Left cardiac atrium (tissue), 4 donors: ENCODE data around the gene MUC12. TPM values are rescaled to one million over a fixed set of nuclear protein-coding genes. Genes with fewer than 3 reads are reported as not detected.
"Not testable (repeated sequence)": the region's sequence is repeated elsewhere in the genome, so short reads cannot be mapped to it uniquely, and the experiment has no call there.

Source experiments
- ATAC-seq, 2 donors: fragments of 200-7000 bp; cut with Tn5 transposase; one replicate each; pipeline ENCODE4 v1.9.1; 2020; ENCODE audit warnings: mild to moderate bottlenecking in 2 of 2, moderate library complexity in 2 of 2
- DNase-seq: peaks from one replicate; pipeline ENCODE4 v3.0.0-alpha.2; 2020
- intact Hi-C, 2 donors: fragments of 100-400 bp; cut with DNase I; formaldehyde crosslinking; loops; one replicate each; pipeline versions ENCODE4 v1.14.1 to v1.15.1; 2022 to 2023
- total RNA-seq, 2 donors: library from RNA; stranded (reverse); fragmentation: NEBNext Ultra II Directional; extraction: Animal tissue kit (Norgen Biotek cat#: 25700); gene quantifications; one replicate each; pipeline ENCODE4 v1.2.1, GENCODE V29; 2021
- donor health status: DM: no; HTN: yes; CAD: no.
- donor health status: DM: no; HTN: yes; CAD: no; lungs with severe emphysema.
- donor health status: DM: yes; HTN: yes; CAD: no.
- donor health status: Dilated cardiomyopathy.

The MUC12 gene
- total RNA-seq, 2 donors from 2014 or later, result 0.35 to 0.39 TPM

- ATAC-seq (no peak), DNase-seq (no peak)
- intact Hi-C loops, result no loop called here
Observed at GRCh38 chr7:100978300-100978699, 8.9 kb downstream of the MUC12 start.

- DNase-seq (no peak), ATAC-seq (peak in 1 of 2 donors; percentile 75)
- intact Hi-C loops, result no loop called here
Observed at GRCh38 chr7:100983451-100984187, 14.3 kb downstream of the MUC12 start.

GRCh38 chr7:100984241-100984918 lies 15.0 kb downstream of the MUC12 start:
- intact Hi-C loops, DNase-seq, ATAC-seq: not testable (repeated sequence)

GRCh38 chr7:100985033-100985797 lies 15.8 kb downstream of the MUC12 start:
- ATAC-seq, DNase-seq, intact Hi-C loops: not testable (repeated sequence)

DNA sequence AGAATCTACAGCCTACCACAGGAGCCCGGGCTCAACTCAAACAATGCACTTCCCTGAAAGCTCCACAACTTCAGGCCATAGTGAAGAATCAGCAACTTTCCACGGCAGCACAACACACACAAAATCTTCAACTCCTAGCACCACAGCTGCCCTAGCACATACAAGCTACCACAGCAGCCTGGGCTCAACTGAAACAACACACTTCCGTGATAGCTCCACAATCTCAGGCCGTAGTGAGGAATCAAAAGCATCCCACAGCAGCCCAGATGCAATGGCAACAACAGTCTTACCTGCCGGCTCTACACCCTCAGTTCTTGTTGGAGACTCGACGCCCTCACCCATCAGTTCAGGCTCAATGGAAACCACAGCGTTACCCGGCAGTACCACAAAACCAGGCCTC lies 22.3 kb downstream of the MUC12 start:
- no peak for DNase-seq
- intact Hi-C loops, result no loop called here
- ATAC-seq, result no peak

- intact Hi-C loops, ATAC-seq, DNase-seq: not testable (repeated sequence)
Observed at GRCh38 chr7:100992280-100992679, 22.9 kb downstream of the MUC12 start.

GRCh38 chr7:100994671-100995070 lies 25.3 kb downstream of the MUC12 start:
- ATAC-seq, intact Hi-C loops, DNase-seq: not testable (repeated sequence)

DNA sequence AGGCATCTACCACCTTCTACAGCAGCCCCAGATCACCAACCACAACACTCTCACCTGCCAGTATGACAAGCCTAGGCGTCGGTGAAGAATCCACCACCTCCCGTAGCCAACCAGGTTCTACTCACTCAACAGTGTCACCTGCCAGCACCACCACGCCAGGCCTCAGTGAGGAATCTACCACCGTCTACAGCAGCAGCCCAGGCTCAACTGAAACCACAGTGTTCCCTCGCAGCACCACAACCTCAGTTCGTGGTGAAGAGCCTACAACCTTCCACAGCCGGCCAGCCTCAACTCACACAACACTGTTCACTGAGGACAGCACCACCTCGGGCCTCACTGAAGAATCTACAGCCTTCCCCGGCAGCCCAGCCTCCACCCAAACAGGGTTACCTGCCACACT lies 29.2 kb downstream of the MUC12 start:
- DNase-seq, ATAC-seq, intact Hi-C loops: not testable (repeated sequence)

GRCh38 chr7:100999334-100999733 lies 30.0 kb downstream of the MUC12 start:
- ATAC-seq, result peak in 1 of 2 donors; percentile 44
- DNase-seq, intact Hi-C loops: not testable (repeated sequence)

DNA sequence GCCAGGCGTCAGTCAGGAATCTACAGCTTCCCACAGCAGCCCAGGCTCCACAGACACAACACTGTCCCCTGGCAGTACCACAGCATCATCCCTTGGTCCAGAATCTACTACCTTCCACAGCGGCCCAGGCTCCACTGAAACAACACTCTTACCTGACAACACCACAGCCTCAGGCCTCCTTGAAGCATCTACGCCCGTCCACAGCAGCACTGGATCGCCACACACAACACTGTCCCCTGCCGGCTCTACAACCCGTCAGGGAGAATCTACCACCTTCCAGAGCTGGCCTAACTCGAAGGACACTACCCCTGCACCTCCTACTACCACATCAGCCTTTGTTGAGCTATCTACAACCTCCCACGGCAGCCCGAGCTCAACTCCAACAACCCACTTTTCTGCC lies 30.7 kb downstream of the MUC12 start:
- DNase-seq, ATAC-seq, intact Hi-C loops: not testable (repeated sequence)

- intact Hi-C loops, ATAC-seq, DNase-seq: not testable (repeated sequence)
Observed at GRCh38 chr7:101002333-101002732, 33.0 kb downstream of the MUC12 start.

DNA sequence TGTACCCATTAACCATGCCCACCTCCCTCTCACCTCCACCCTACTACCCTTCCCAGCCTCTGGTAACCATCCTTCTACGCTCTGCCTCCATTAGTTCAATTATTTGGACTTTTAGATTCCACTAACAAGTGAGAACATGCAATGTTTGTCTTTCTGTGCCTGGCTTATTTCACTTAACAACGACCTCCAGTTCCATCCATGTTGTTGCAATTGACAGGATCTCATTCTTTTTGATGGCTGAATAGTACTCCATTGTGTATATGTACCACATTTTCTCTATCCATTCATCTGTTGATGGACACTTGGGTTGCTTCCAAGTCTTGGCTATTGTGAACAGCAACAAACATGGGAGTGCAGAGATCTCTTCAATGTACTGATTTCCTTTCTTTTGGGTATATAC lies 38.0 kb downstream of the MUC12 start:
- ATAC-seq, DNase-seq, intact Hi-C loops: not testable (repeated sequence)

GRCh38 chr7:101009629-101010028 lies 40.3 kb downstream of the MUC12 start:
- intact Hi-C loops, result no loop called here
- DNase-seq, result no peak

DNA sequence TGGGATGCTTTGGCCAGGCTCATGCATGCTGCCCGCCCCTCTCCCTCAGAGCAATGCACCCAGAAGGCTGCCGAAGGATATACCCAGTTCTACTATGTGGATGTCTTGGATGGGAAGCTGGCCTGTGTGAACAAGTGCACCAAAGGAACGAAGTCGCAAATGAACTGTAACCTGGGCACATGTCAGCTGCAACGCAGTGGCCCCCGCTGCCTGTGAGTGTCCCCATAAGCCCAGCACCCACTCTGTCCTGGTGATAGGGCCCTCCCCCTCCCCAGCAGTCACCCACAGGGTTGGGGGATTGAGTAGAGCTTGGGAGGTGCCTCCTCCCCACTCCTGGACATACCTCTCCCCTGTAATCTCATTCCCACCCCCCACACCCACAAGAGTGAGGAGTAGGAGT lies 43.6 kb downstream of the MUC12 start:
- DNase-seq, result no peak
- intact Hi-C loops, result no loop called here
- ATAC-seq, result no peak

More at GRCh38 chr7:101009629-101010028, 40.3 kb downstream of the MUC12 start:
- no peak for ATAC-seq

GRCh38 chr7:101015626-101016025 lies 46.3 kb downstream of the MUC12 start:
- DNase-seq (no peak), ATAC-seq (no peak)
- intact Hi-C loops, result no loop called here

GRCh38 chr7:101017064-101017777 lies 47.9 kb downstream of the MUC12 start:
- DNase-seq, result peak; percentile 89
- peak; percentile 84 to 96 for ATAC-seq
- intact Hi-C loops, result no loop called here

DNA sequence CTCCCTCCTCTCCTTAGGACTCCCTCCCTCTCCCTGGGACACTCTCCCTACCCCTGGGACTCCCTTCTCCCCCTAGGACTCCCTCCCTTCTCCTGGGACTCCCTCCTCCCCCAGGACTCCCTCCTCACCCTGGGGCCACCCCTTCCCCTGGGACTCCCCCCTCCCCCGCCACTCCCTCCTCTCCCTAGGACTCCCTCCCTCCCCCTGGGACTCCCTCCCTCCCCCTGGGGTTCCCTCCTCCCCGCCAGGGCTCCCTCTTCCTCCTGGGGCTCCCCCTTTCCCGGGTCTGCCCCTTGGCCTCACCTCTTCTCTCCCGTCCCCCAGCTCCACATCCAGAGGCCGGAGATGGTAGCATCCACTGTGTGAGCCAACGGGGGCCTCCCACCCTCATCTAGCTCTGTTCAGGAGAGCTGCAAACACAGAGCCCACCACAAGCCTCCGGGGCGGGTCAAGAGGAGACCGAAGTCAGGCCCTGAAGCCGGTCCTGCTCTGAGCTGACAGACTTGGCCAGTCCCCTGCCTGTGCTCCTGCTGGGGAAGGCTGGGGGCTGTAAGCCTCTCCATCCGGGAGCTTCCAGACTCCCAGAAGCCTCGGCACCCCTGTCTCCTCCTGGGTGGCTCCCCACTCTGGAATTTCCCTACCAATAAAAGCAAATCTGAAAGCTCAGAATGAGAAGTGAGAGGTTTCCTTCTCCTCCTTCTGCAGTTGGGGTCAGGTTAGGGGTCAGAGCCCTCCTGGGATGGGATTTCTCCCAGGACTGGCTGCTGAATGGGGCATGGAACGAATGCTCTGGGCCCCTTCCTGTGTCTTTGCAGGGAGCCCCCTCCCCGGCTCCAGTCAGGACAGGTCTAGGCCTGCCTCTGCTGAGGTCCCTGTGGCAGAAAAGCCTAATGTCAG lies 49.2 kb downstream of the MUC12 start:
- intact Hi-C loops, result no loop called here
- ATAC-seq (no peak), DNase-seq (no peak)

GRCh38 chr7:101020444-101020843 lies 51.1 kb downstream of the MUC12 start:
- no peak for ATAC-seq
- intact Hi-C loops, result no loop called here
- DNase-seq, result no peak
